T-helper 2 cell treated with Interferon-gamma antibody and Interleukin-4, amounts not matched to agents 5 μg/mL and 100 μg/mL, for 36 hours (primary cell): ENCODE measurements around the gene KCTD8.

Source experiments
- DNase-seq: peaks from one replicate; pipeline ENCODE4 v3.0.0; 2021; ENCODE audit warnings: low spot score
- H3K27ac Mint-ChIP-seq: one replicate; pipeline ENCODE4 v1.8.0; 2021; ENCODE audit warnings: mild to moderate bottlenecking, mixed read lengths
- H3K27me3 Mint-ChIP-seq: one replicate; pipeline ENCODE4 v1.8.0; 2021; ENCODE audit warnings: low read depth, mixed read lengths
- H3K36me3 Mint-ChIP-seq: one replicate; pipeline ENCODE4 v1.8.0; 2021; ENCODE audit warnings: low read depth, mixed read lengths
- H3K4me1 Mint-ChIP-seq: one replicate; pipeline ENCODE4 v1.8.0; 2021; ENCODE audit warnings: low read depth, mixed read lengths
- H3K4me3 Mint-ChIP-seq: one replicate; pipeline ENCODE4 v1.8.0; 2022; ENCODE audit warnings: mild to moderate bottlenecking, moderate library complexity, mixed read lengths
- H3K9me3 Mint-ChIP-seq: one replicate; pipeline ENCODE4 v1.8.0; 2021; ENCODE audit warnings: mixed read lengths

Gene KCTD8

GRCh38 chr4:44448521-44449461 lies at the start of gene KCTD8:
KCTD8 (minus strand) TSS chr4:44448809.
- Mint-ChIP-seq H3K36me3 (no peaks in the 10 kb centered on the region), H3K27ac (no peak within 1 kb of the TSS), H3K9me3 (no peaks in the 10 kb centered on the region), H3K27me3 (peaks cover 42% of the 10 kb centered on the region), H3K4me3 (peak within 1 kb of the TSS; percentile 81), H3K4me1 (peaks cover 9% of the 10 kb centered on the region)
- DNase-seq: peak; percentile 76

DNA sequence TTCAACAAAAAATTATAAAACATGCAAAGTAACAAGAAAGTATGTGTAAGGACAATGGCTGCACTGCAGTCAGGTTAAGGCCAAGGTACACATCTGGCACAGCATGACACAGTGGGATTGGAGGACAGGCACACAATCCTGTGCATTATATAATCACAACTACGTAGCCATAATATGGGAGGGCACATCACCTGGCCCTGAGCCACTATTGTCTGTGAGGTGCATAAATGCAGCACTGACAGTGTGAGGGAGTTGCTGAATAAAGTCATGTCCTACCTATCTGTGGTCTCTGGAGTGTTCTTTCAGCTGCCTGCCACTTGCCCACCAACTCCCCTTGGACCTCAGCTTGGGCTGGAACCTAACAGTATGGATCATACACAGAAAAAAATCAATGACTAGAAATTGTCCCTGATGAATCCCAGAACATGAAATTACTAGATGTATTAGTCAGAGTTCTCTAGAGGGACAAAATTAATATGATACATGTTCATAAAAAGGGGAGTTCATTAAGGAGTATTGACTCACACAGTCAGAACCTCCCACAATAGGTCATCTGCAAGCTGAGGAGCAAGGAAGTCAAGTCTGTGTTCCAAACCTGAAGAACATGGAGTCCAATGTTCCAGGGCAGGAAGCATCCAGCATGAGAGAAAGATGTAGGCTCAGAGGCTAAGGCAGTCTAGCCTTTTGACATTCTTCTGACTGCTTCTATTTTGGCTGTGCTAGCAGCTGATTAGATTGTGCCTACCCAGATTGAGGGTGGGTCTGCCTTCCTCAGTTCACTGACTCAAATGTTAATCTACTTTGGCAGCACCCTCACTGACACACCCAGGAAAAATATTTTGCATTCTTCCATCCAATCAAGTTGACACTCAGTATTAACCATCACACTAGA lies 46.4 kb upstream of the KCTD8 start:
- Mint-ChIP-seq H3K9me3 (no peaks in the 10 kb centered on the region), H3K27me3 (no peaks in the 10 kb centered on the region), H3K4me1 (no peaks in the 10 kb centered on the region), H3K36me3 (no peaks in the 10 kb centered on the region), H3K27ac (no peak overlapping the region), H3K4me3 (no peak overlapping the region)
- DNase-seq: no peak

GRCh38 chr4:44493924-44494323 lies 45.3 kb upstream of the KCTD8 start:
- no peak overlapping the region for H3K27ac Mint-ChIP-seq
- H3K4me1 Mint-ChIP-seq: no peaks in the 10 kb centered on the region
- H3K4me3 Mint-ChIP-seq: no peak overlapping the region
- no peaks in the 10 kb centered on the region for H3K36me3 Mint-ChIP-seq
- no peaks in the 10 kb centered on the region for H3K27me3 Mint-ChIP-seq
- DNase-seq: no peak
- no peaks in the 10 kb centered on the region for H3K9me3 Mint-ChIP-seq

- no peak overlapping the region for H3K4me3 Mint-ChIP-seq
- H3K27ac Mint-ChIP-seq: no peak overlapping the region
- H3K27me3 Mint-ChIP-seq: no peaks in the 10 kb centered on the region
- no peak for DNase-seq
- H3K9me3 Mint-ChIP-seq: no peaks in the 10 kb centered on the region
- H3K36me3 Mint-ChIP-seq: no peaks in the 10 kb centered on the region
- no peaks in the 10 kb centered on the region for H3K4me1 Mint-ChIP-seq
Measured at GRCh38 chr4:44487341-44487740, 38.7 kb upstream of the KCTD8 start.

- H3K9me3 Mint-ChIP-seq: peaks cover 9% of the 10 kb centered on the region
- no peaks in the 10 kb centered on the region for H3K4me1 Mint-ChIP-seq
- no peaks in the 10 kb centered on the region for H3K36me3 Mint-ChIP-seq
- H3K4me3 Mint-ChIP-seq: no peak overlapping the region
- no peak for DNase-seq
- H3K27me3 Mint-ChIP-seq: no peaks in the 10 kb centered on the region
- H3K27ac Mint-ChIP-seq: no peak overlapping the region
Measured at GRCh38 chr4:44479731-44480130, 31.1 kb upstream of the KCTD8 start.

- H3K27me3 Mint-ChIP-seq: no peaks in the 10 kb centered on the region
- no peaks in the 10 kb centered on the region for H3K36me3 Mint-ChIP-seq
- H3K4me3 Mint-ChIP-seq: no peak overlapping the region
- H3K9me3 Mint-ChIP-seq: no peaks in the 10 kb centered on the region
- no peak overlapping the region for H3K27ac Mint-ChIP-seq
- DNase-seq: no peak
- no peaks in the 10 kb centered on the region for H3K4me1 Mint-ChIP-seq
Measured at GRCh38 chr4:44462259-44462658, 13.7 kb upstream of the KCTD8 start.

DNA sequence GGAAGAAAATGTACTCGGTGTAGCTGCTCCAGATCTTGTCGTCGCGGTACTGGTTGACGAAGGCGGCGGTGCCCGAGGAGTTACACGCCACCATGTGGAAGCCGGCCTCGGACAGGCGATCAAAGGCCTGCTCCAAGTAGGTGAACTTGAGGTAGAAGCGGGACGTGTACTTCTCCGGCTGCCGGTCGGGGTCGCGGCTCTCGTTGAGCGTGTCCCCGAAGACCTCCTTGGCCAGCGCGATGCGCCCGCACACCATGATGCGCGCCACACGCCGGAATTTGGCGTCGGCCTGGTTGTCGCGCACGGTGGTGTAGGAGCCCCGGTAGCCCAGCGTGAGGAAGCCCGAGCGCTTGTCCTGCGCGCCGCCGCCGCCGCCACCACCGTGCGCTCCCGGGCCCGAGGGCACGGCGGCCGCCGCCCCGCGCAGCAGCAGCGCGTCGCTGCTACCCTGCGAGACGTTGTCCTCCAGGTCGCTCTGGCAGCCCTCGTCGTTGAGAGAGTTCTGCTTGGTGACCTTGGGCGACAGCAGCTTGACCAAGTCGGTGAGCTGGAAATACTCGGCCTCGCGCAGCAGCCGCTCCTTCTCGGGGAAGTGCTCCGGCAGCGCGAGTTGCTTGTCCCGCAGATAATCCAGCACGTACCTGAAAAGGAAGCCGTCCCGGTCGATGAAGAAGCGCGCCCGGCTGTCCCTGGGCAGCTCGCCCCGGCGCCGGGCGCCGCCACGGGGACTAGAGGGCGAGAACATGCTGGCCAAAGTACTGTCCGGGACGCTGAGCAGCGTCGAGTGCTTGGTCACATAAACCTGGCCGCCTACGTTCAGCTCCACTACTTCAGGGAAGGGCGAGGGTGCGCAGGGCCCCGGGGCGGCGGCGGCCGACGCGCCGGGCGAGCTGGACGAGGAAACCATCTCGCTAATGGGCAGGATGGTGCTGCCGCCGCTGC lies 775 bp downstream of the KCTD8 start:
- Mint-ChIP-seq H3K4me1 (peaks cover 9% of the 10 kb centered on the region), H3K9me3 (no peaks in the 10 kb centered on the region), H3K4me3 (no peak overlapping the region), H3K27ac (no peak overlapping the region), H3K27me3 (peaks cover 42% of the 10 kb centered on the region), H3K36me3 (no peaks in the 10 kb centered on the region)
- DNase-seq: no peak

DNA sequence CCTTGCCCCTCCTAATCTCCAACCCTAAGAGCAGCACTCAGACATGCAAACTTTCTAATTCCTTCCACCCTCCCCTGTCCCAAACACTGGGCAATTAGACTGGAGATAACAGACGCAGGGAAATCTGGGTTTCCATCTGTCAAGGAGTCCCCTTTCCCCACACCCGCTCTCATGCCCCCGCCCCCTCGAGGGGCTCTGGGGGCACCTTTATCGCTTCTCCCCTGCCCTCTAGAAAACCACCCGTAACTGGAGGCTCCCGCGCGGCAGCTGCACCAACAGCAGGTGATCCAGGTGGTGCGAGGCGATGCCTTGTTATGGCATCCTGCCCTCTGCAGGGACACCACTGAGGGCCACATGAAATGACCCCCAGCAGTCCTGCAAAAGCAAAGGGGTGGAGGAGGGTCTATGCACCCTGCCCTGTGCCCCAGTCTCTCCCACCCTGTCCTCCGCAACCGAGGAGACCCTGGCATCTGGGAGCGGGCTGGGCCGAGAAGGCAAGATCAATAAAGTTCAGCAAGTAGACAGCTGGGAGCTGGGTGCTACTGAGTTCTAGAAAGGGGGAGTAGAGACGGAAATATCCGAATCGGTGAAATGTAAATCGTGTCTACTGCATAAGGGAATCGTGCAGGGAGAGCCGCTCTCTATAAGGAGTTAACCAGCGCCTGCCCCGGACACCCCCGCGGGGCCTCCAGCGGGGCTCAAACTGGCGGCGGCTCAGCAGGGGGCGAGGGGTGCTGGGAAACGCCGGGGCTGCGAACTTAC lies 1.6 kb downstream of the KCTD8 start:
- H3K27ac Mint-ChIP-seq: no peak overlapping the region
- no peaks in the 10 kb centered on the region for H3K9me3 Mint-ChIP-seq
- H3K27me3 Mint-ChIP-seq: peaks cover 42% of the 10 kb centered on the region

DNA sequence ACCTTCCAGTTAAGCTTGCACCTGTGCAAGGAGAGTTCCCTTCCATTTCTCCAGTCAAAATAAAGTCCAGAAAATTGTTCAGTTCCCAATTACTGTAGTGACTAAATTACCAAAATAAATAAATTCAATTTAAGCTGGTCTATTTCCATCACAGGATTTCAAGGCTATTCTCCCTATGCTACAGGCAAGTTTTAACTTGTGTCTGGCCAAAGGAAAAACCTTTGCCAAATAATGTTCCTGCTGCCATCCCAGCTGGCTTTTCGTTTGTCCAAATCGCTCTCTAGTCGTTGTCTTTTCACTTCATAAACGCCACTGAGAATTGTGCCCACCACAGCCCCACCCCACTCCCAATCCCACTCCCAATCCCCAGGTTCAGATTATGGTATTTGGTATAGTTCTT lies 2.4 kb downstream of the KCTD8 start:
- no peak for DNase-seq
- Mint-ChIP-seq H3K36me3 (no peaks in the 10 kb centered on the region), H3K27me3 (peaks cover 42% of the 10 kb centered on the region), H3K4me1 (peaks cover 9% of the 10 kb centered on the region), H3K9me3 (no peaks in the 10 kb centered on the region), H3K27ac (no peak overlapping the region), H3K4me3 (no peak overlapping the region)

More for the DNA sequence above, 1.6 kb downstream of the KCTD8 start:
- Mint-ChIP-seq H3K4me1 (peaks cover 9% of the 10 kb centered on the region), H3K36me3 (no peaks in the 10 kb centered on the region), H3K4me3 (peak overlapping the region; percentile 45)
- DNase-seq: no peak

DNA sequence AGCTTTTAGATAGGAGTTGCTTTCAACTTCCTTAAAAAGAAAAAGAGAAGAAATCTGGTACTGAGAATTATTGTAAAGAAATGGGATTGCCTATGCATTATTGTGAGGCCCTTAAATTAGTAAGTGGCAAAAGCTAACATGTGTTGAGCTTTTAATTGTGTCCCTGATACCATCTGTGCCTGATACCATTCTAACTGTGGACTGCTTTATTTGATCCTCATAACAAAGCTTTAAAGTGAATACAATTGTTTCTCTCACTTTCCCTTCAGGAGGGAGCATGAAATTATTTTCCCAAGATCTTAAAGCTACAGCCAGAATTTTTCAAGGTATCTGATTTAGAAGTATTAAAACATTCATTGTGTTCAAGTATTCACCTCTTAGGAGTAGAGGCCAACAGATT lies 9.9 kb downstream of the KCTD8 start:
- Mint-ChIP-seq H3K27me3 (no peaks in the 10 kb centered on the region), H3K36me3 (no peaks in the 10 kb centered on the region), H3K4me3 (no peak overlapping the region), H3K27ac (no peak overlapping the region), H3K4me1 (no peaks in the 10 kb centered on the region), H3K9me3 (no peaks in the 10 kb centered on the region)
- DNase-seq: no peak

DNA sequence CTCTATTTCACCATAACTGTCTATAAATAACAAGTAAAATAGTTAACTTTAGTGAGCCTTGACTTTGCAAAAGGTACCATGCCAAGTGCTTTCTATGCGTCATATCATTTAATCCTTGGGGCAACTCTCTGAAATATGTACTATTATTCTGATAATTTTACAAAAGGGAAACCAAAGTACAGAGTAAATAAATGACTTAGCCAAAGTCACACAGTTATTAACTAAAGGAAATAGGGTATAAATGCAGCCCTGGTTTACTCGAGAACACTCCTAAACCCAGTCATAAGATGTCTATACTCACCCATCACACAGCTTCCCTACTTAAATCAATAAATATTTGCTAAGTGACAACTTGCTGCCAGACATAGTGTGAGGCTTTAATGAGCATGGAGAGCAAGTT lies 14.4 kb downstream of the KCTD8 start:
- Mint-ChIP-seq H3K9me3 (no peaks in the 10 kb centered on the region), H3K4me1 (no peaks in the 10 kb centered on the region), H3K27ac (no peak overlapping the region), H3K4me3 (no peak overlapping the region), H3K36me3 (no peaks in the 10 kb centered on the region), H3K27me3 (no peaks in the 10 kb centered on the region)
- DNase-seq: no peak

- Mint-ChIP-seq H3K4me3 (no peak overlapping the region), H3K36me3 (no peaks in the 10 kb centered on the region), H3K27ac (no peak overlapping the region), H3K4me1 (no peaks in the 10 kb centered on the region), H3K9me3 (no peaks in the 10 kb centered on the region), H3K27me3 (no peaks in the 10 kb centered on the region)
- DNase-seq: no peak
Measured at GRCh38 chr4:44425614-44426208, 22.9 kb downstream of the KCTD8 start.
